HEK293 (cell line): Measurements from ENCODE around the gene KLC1.

Experiments used
- GLI4 ChIP-seq: fragments of 450-650 bp; formaldehyde crosslinking; IDR thresholded peaks from 2 replicates; pipeline ENCODE4 v1.5.1; 2016; ENCODE audit warnings: missing biosample characterization, missing genetic modification characterization
- GLIS2 ChIP-seq: fragments of 450-650 bp; formaldehyde crosslinking; IDR thresholded peaks from 2 replicates; pipeline ENCODE4 v1.5.1; 2016; ENCODE audit warnings: missing biosample characterization, missing genetic modification characterization
- MYNN ChIP-seq: fragments of 450-650 bp; formaldehyde crosslinking; IDR thresholded peaks from 2 replicates; pipeline ENCODE4 v1.5.1; 2016; ENCODE audit warnings: missing biosample characterization, missing genetic modification characterization, borderline replicate concordance
- REPIN1 ChIP-seq: fragments of 450-650 bp; formaldehyde crosslinking; IDR thresholded peaks from 2 replicates; pipeline ENCODE4 v1.5.1; 2017; ENCODE audit warnings: missing biosample characterization, missing genetic modification characterization, low read depth
- YY1 ChIP-seq: fragments of 450-650 bp; formaldehyde crosslinking; IDR thresholded peaks from 2 replicates; pipeline ENCODE4 v1.5.1; 2018; ENCODE audit warnings: missing biosample characterization, missing genetic modification characterization
- ZBTB1 ChIP-seq: fragments of 450-650 bp; formaldehyde crosslinking; IDR thresholded peaks from 2 replicates; pipeline ENCODE4 v1.5.1; 2016; ENCODE audit warnings: missing biosample characterization, missing genetic modification characterization
- ZBTB17 ChIP-seq: fragments of 450-650 bp; formaldehyde crosslinking; IDR thresholded peaks from 2 replicates; pipeline ENCODE4 v1.5.1; 2016; ENCODE audit warnings: missing biosample characterization, missing genetic modification characterization
- ZNF514 ChIP-seq: fragments of 450-650 bp; formaldehyde crosslinking; IDR thresholded peaks from 2 replicates; pipeline ENCODE4 v1.5.1; 2016; ENCODE audit warnings: missing biosample characterization, missing genetic modification characterization
- ZSCAN16 ChIP-seq: fragments of 450-650 bp; formaldehyde crosslinking; IDR thresholded peaks from 2 replicates; pipeline ENCODE4 v1.5.1; 2016; ENCODE audit warnings: missing biosample characterization, missing genetic modification characterization
- ZXDB ChIP-seq: fragments of 450-650 bp; formaldehyde crosslinking; IDR thresholded peaks from 2 replicates; pipeline ENCODE4 v1.5.1; 2016; ENCODE audit warnings: missing biosample characterization, missing genetic modification characterization
- TF ChIP-seq, protein P1 (sequence below): fragments of 450-650 bp; formaldehyde crosslinking; IDR thresholded peaks from 2 replicates; pipeline ENCODE4 v1.5.1; 2016; ENCODE audit warnings: missing biosample characterization, missing genetic modification characterization
- TF ChIP-seq, protein P2 (sequence below): fragments of 450-650 bp; formaldehyde crosslinking; IDR thresholded peaks from 2 replicates; pipeline ENCODE4 v1.5.1; 2016; ENCODE audit warnings: missing biosample characterization, missing genetic modification characterization
- TF ChIP-seq, protein P3 (sequence below): fragments of 450-650 bp; IDR thresholded peaks from 2 replicates; pipeline ENCODE4 v1.5.1; 2018; ENCODE audit warnings: missing biosample characterization, missing genetic modification characterization

DNA sequence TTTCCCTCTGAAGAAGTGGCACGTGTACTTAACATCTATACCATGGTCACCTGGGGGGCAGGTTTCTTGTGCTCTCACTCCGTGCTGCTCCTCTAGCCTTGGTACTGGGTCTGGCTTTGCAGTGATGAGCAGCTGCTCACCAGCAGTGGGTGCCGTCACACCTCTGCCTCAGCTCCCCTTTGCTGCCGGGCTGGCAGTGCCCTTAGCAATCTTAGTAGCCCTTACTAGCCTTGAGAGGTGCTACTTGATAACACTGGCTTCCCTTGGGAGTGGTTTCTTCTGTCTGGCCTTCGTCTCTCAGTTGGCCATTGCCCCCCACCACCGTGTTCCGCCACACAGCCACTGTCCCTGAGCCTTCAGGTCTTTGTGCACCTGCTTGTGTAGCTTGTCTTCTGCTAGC lies 22.6 kb downstream of the KLC1 start:
- TF ChIP-seq YY1 (tag by site-specific recombination) (no peak), ZXDB (tag by site-specific recombination) (no peak), REPIN1 (no peak), ZSCAN16 (tag by site-specific recombination) (no peak), ZNF514 (no peak), GLIS2 (tag by site-specific recombination) (no peak), GLI4 (no peak), ZBTB1 (tag by site-specific recombination) (no peak), MYNN (tag by site-specific recombination) (no peak), ZBTB17 (tag by site-specific recombination) (no peak)
- TF ChIP-seq, protein P1, sequence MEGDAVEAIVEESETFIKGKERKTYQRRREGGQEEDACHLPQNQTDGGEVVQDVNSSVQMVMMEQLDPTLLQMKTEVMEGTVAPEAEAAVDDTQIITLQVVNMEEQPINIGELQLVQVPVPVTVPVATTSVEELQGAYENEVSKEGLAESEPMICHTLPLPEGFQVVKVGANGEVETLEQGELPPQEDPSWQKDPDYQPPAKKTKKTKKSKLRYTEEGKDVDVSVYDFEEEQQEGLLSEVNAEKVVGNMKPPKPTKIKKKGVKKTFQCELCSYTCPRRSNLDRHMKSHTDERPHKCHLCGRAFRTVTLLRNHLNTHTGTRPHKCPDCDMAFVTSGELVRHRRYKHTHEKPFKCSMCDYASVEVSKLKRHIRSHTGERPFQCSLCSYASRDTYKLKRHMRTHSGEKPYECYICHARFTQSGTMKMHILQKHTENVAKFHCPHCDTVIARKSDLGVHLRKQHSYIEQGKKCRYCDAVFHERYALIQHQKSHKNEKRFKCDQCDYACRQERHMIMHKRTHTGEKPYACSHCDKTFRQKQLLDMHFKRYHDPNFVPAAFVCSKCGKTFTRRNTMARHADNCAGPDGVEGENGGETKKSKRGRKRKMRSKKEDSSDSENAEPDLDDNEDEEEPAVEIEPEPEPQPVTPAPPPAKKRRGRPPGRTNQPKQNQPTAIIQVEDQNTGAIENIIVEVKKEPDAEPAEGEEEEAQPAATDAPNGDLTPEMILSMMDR: no peak
- TF ChIP-seq, protein P2, sequence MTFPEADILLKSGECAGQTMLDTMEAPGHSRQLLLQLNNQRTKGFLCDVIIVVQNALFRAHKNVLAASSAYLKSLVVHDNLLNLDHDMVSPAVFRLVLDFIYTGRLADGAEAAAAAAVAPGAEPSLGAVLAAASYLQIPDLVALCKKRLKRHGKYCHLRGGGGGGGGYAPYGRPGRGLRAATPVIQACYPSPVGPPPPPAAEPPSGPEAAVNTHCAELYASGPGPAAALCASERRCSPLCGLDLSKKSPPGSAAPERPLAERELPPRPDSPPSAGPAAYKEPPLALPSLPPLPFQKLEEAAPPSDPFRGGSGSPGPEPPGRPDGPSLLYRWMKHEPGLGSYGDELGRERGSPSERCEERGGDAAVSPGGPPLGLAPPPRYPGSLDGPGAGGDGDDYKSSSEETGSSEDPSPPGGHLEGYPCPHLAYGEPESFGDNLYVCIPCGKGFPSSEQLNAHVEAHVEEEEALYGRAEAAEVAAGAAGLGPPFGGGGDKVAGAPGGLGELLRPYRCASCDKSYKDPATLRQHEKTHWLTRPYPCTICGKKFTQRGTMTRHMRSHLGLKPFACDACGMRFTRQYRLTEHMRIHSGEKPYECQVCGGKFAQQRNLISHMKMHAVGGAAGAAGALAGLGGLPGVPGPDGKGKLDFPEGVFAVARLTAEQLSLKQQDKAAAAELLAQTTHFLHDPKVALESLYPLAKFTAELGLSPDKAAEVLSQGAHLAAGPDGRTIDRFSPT (tag by site-specific recombination): no peak
- TF ChIP-seq, protein P3, sequence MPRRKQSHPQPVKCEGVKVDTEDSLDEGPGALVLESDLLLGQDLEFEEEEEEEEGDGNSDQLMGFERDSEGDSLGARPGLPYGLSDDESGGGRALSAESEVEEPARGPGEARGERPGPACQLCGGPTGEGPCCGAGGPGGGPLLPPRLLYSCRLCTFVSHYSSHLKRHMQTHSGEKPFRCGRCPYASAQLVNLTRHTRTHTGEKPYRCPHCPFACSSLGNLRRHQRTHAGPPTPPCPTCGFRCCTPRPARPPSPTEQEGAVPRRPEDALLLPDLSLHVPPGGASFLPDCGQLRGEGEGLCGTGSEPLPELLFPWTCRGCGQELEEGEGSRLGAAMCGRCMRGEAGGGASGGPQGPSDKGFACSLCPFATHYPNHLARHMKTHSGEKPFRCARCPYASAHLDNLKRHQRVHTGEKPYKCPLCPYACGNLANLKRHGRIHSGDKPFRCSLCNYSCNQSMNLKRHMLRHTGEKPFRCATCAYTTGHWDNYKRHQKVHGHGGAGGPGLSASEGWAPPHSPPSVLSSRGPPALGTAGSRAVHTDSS: no peak
